Measurements from ENCODE around the gene DNAJB6. TPM values are rescaled to one million over a fixed set of nuclear protein-coding genes. Genes with fewer than 3 reads are reported as not detected.

DNAJB6 gene
- total and polyA plus RNA-seq, 7 experiments from 2014 or later = 79.8 to 219 (median 114) TPM

DNA sequence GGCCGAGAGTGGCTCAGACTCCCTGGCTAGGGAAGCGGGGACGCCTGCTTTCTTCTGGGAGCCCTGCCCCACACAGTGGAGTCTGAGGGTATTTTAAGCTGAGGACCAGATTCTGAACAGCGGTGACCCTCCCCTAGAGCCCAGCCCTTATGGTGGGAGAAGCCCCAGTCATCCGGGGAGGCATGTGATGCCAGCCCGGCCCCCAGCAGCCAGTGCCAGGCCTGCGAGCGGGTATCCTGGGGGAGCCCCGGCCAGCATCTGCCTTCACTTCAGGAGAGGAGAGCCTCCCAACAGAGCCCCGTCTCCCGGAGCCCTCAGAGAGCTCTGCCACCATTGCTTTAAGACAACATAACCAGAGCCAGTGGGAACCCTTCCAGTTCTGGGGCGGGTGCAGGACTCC is 41.5 kb upstream of the DNAJB6 start:
- no peak overlapping the region for H3K4me3 Mint-ChIP-seq
- H3K36me3 Mint-ChIP-seq = no peaks in the 10 kb centered on the region
- ChIA-PET POLR2A (no interaction called here), CTCF (no interaction called here)
- no peak for ATAC-seq
- no peaks in the 10 kb centered on the region for H3K27me3 Mint-ChIP-seq
- H3K27ac Mint-ChIP-seq = no peak overlapping the region
- no peaks in the 10 kb centered on the region for H3K36me3 ChIP-seq (ENCODE audit: control insufficient read depth in 2 of 3, insufficient read depth in 3 of 3, low read length in 3 of 3)
- intact Hi-C loops (cut with micrococcal nuclease) = no loop called here
- no peak overlapping the region for H3K27ac ChIP-seq (ENCODE audit: low read depth, low read length)
- peaks cover 0 to 11% (median 10%) of the 10 kb centered on the region in 7 donors for H3K4me1 Mint-ChIP-seq
- H3K4me1 ChIP-seq (ENCODE audit: control insufficient read depth in 2 of 2, insufficient read depth in 2 of 2, low read length in 2 of 2) = no peaks in the 10 kb centered on the region
- peaks cover 0 to 2% (median 0%) of the 10 kb centered on the region in 11 donors for H3K9me3 Mint-ChIP-seq
- H3K9me3 ChIP-seq (ENCODE audit: control insufficient read depth in 2 of 3, low read length in 3 of 3) = no peaks in the 10 kb centered on the region
- no peaks in the 10 kb centered on the region for H3K27me3 ChIP-seq (ENCODE audit: control insufficient read depth in 2 of 2, insufficient read depth in 2 of 2, low read length in 2 of 2)
- no peak overlapping the region for H3K4me3 ChIP-seq (ENCODE audit: low read length)
- DNase-seq = no peak

DNA sequence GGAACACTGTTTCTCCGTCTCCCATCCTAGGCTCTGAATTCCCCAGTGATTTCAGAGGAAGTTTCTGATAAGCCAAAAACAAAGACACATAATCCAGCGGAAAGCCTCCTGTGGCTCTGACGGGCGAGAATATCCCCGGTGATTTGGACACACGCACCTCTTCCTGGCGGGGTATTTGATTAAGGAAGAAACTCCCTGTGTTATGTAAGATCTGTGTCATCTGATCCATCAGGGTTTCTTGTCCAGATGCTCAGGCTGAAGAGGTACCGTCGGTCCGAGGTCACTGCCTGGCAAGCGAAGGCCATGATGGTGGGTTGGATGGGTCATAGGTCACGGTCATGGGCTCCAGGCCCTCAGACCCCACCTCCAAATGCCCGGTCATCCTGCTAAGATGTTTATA is 39.6 kb upstream of the DNAJB6 start:
- Histone ChIP-seq H3K27me3 (ENCODE audit: control insufficient read depth in 2 of 2, insufficient read depth in 2 of 2, low read length in 2 of 2) (no peaks in the 10 kb centered on the region), H3K4me3 (ENCODE audit: low read length) (no peak overlapping the region), H3K9me3 (ENCODE audit: control insufficient read depth in 2 of 3, low read length in 3 of 3) (no peaks in the 10 kb centered on the region), H3K27ac (ENCODE audit: low read depth, low read length) (no peak overlapping the region), H3K36me3 (ENCODE audit: control insufficient read depth in 2 of 3, insufficient read depth in 3 of 3, low read length in 3 of 3) (no peaks in the 10 kb centered on the region), H3K4me1 (ENCODE audit: control insufficient read depth in 2 of 2, insufficient read depth in 2 of 2, low read length in 2 of 2) (peaks cover 10 to 17% of the 10 kb centered on the region in 2 donors)
- POLR2A ChIA-PET = no interaction called here
- H3K4me1 Mint-ChIP-seq = peaks cover 9 to 22% (median 20%) of the 10 kb centered on the region in 7 donors
- intact Hi-C loops (cut with micrococcal nuclease) = no loop called here
- CTCF ChIA-PET = no interaction called here
- DNase-seq (no peak), ATAC-seq (no peak)
- no peak overlapping the region for H3K4me3 Mint-ChIP-seq
- H3K27me3 Mint-ChIP-seq = no peaks in the 10 kb centered on the region
- H3K27ac Mint-ChIP-seq = peak overlapping the region in 1 of 9 donors; percentile 39
- peaks cover 0 to 2% (median 0%) of the 10 kb centered on the region in 11 donors for H3K9me3 Mint-ChIP-seq
- H3K36me3 Mint-ChIP-seq = no peaks in the 10 kb centered on the region

DNA sequence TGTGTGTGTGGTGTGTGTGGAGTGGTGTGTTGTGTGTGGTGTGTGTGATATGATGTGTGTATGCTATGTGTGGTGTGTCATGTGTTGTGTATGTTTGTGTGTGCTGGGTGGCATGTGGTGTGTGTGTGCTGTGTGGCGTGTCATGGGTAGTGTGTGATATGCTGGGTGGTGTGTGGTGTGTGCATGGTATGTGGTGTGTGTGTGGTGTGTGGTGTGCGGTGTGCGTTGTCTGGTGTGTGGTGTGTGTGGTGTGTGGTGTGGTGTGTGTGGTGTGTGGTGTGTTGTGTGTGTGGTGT is 37.5 kb upstream of the DNAJB6 start:
- peak overlapping the region in 3 of 10 donors; percentile 7 to 31 (median 16) for H3K4me3 Mint-ChIP-seq
- Histone ChIP-seq H3K36me3 (ENCODE audit: control insufficient read depth in 2 of 3, insufficient read depth in 3 of 3, low read length in 3 of 3) (no peaks in the 10 kb centered on the region), H3K4me1 (ENCODE audit: control insufficient read depth in 2 of 2, insufficient read depth in 2 of 2, low read length in 2 of 2) (peaks cover 10 to 23% of the 10 kb centered on the region in 2 donors), H3K4me3 (ENCODE audit: low read length) (no peak overlapping the region), H3K9me3 (ENCODE audit: control insufficient read depth in 2 of 3, low read length in 3 of 3) (no peaks in the 10 kb centered on the region), H3K27ac (ENCODE audit: low read depth, low read length) (no peak overlapping the region), H3K27me3 (ENCODE audit: control insufficient read depth in 2 of 2, insufficient read depth in 2 of 2, low read length in 2 of 2) (no peaks in the 10 kb centered on the region)
- peaks cover 19 to 36% (median 33%) of the 10 kb centered on the region in 7 donors for H3K4me1 Mint-ChIP-seq
- H3K9me3 Mint-ChIP-seq = peaks cover 0 to 2% (median 0%) of the 10 kb centered on the region in 11 donors
- POLR2A ChIA-PET = no interaction called here
- no peak for DNase-seq
- peak overlapping the region in 4 of 9 donors; percentile 19 to 71 (median 69) for H3K27ac Mint-ChIP-seq
- H3K27me3 Mint-ChIP-seq = no peaks in the 10 kb centered on the region
- CTCF ChIA-PET = no interaction called here
- intact Hi-C loops (cut with micrococcal nuclease) = no loop called here
- no peaks in the 10 kb centered on the region for H3K36me3 Mint-ChIP-seq
- no peak for ATAC-seq

DNA sequence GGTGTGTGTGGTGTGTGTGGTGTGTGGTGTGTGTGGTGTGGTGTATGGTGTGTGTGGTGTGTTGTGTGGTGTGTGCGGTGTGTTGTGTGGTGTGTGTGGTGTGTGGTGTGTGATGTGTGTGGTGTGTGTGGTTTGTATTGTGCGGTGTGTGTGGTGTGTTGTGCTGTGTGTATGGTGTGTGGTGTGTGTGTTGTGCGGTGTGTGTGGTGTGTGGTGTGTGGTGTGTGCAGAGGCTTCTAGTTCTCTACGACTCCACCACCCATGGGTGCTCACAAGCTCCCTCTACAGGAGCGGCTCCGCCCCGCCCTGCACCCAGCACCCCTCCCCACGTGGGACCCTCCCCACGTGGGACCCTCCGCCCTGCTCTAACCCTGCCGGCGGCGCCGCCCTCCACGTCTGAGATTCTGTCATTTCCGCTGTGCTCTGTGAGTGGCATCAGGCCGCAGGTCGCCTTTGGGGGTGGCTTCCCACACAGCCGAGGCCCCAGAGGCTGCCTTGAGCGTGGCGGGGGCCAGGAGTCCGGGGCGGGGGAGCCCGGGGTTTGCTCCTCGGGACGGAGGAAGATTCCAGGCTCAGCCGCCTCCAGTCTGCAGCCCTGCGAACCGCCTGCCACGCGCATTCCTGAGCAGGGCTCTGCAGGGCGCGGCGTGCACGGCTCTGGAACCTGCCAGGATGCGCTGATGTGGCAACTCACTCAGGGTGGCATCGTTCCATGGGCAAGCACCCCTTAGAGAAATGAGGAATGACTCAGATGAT is 37.0 kb upstream of the DNAJB6 start:
- peak overlapping the region in 2 of 10 donors; percentile 7 to 31 for H3K4me3 Mint-ChIP-seq
- H3K9me3 Mint-ChIP-seq = peaks cover 0 to 2% (median 0%) of the 10 kb centered on the region in 11 donors
- H3K36me3 Mint-ChIP-seq = no peaks in the 10 kb centered on the region
- H3K27me3 Mint-ChIP-seq = no peaks in the 10 kb centered on the region
- H3K36me3 ChIP-seq (ENCODE audit: control insufficient read depth in 2 of 3, insufficient read depth in 3 of 3, low read length in 3 of 3) = no peaks in the 10 kb centered on the region
- H3K4me1 ChIP-seq (ENCODE audit: control insufficient read depth in 2 of 2, insufficient read depth in 2 of 2, low read length in 2 of 2) = peaks cover 10 to 23% of the 10 kb centered on the region in 2 donors
- peak overlapping the region in 4 of 9 donors; percentile 19 to 86 (median 70) for H3K27ac Mint-ChIP-seq
- no peaks in the 10 kb centered on the region for H3K27me3 ChIP-seq (ENCODE audit: control insufficient read depth in 2 of 2, insufficient read depth in 2 of 2, low read length in 2 of 2)
- peaks cover 19 to 36% (median 33%) of the 10 kb centered on the region in 7 donors for H3K4me1 Mint-ChIP-seq
- ChIA-PET POLR2A (no interaction called here), CTCF (no interaction called here)
- intact Hi-C loops (cut with micrococcal nuclease) = no loop called here
- no peaks in the 10 kb centered on the region for H3K9me3 ChIP-seq (ENCODE audit: control insufficient read depth in 2 of 3, low read length in 3 of 3)
- no peak overlapping the region for H3K4me3 ChIP-seq (ENCODE audit: low read length)
- DNase-seq = peak in 2 of 9 donors; percentile 12 to 17
- H3K27ac ChIP-seq (ENCODE audit: low read depth, low read length) = no peak overlapping the region
- peak; percentile 36 for ATAC-seq

DNA sequence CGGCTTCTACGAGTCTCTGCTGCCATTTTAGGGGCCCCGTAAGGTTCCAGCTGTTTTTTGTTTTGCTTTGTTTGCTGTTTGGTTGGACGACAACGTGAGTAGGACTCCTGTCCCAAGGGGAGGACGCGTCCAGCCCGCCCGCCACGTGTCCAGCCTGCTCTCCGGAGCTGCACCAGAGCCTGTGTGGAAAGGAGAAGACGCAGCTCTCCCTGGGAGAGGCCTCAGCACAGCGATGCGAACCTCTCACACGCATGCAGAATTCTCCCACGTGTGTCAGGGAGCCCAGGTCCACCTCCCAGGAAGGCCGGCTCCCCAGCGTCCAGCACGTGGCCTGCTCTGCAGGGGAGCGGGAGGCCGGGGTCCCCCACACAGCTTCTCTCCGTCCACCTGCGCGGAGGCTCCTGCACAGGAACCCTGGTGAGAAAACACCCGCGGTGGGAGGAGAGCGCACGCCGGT is 36.4 kb upstream of the DNAJB6 start:
- POLR2A ChIA-PET = no interaction called here
- Histone ChIP-seq H3K4me3 (ENCODE audit: low read length) (no peak overlapping the region), H3K9me3 (ENCODE audit: control insufficient read depth in 2 of 3, low read length in 3 of 3) (no peaks in the 10 kb centered on the region), H3K27me3 (ENCODE audit: control insufficient read depth in 2 of 2, insufficient read depth in 2 of 2, low read length in 2 of 2) (no peaks in the 10 kb centered on the region), H3K36me3 (ENCODE audit: control insufficient read depth in 2 of 3, insufficient read depth in 3 of 3, low read length in 3 of 3) (no peaks in the 10 kb centered on the region), H3K27ac (ENCODE audit: low read depth, low read length) (no peak overlapping the region), H3K4me1 (ENCODE audit: control insufficient read depth in 2 of 2, insufficient read depth in 2 of 2, low read length in 2 of 2) (peaks cover 10 to 23% of the 10 kb centered on the region in 2 donors)
- Mint-ChIP-seq H3K9me3 (peaks cover 0 to 2% (median 0%) of the 10 kb centered on the region in 11 donors), H3K4me1 (peaks cover 19 to 36% (median 33%) of the 10 kb centered on the region in 7 donors), H3K4me3 (no peak overlapping the region), H3K27ac (peak overlapping the region in 1 of 9 donors; percentile 86), H3K36me3 (no peaks in the 10 kb centered on the region), H3K27me3 (no peaks in the 10 kb centered on the region)
- intact Hi-C loops (cut with micrococcal nuclease) = no loop called here
- no peak for DNase-seq
- CTCF ChIA-PET = no interaction called here
- ATAC-seq = no peak

DNA sequence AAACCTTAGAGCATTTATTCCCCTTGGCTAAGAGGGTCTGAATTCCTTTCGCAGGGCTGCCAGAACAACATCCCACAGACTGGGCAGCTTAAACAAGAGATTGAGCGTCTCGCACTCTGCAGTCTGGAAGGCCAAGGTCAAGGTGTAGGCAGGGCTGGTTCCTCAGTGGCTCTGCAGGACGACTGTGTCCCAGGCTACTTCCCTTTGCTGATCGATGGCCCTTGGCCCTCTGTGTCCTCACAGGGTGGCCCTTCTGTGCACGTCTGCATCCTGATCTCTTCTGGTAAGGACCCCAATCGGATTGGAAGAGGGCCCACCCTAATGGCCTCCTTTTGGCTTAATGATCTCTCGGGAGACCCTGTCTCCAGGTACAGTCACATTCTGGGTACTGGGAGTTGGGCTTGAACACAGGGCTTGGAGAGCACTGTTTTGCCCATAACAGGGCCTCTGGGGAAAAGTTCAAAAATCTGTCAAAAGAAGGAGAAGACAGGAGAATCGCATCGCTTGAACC is 35.1 kb upstream of the DNAJB6 start:
- CTCF ChIA-PET = interaction anchor here (0.7 to 0.9 kb wide), 2 partner anchors 28 to 158 kb away, joined by 3 read pairs; no protein-coding TSS in a partner anchor
- Histone ChIP-seq H3K9me3 (ENCODE audit: control insufficient read depth in 2 of 3, low read length in 3 of 3) (no peaks in the 10 kb centered on the region), H3K27me3 (ENCODE audit: control insufficient read depth in 2 of 2, insufficient read depth in 2 of 2, low read length in 2 of 2) (no peaks in the 10 kb centered on the region), H3K4me3 (ENCODE audit: low read length) (no peak overlapping the region), H3K36me3 (ENCODE audit: control insufficient read depth in 2 of 3, insufficient read depth in 3 of 3, low read length in 3 of 3) (no peaks in the 10 kb centered on the region), H3K27ac (ENCODE audit: low read depth, low read length) (no peak overlapping the region), H3K4me1 (ENCODE audit: control insufficient read depth in 2 of 2, insufficient read depth in 2 of 2, low read length in 2 of 2) (peaks cover 10 to 23% of the 10 kb centered on the region in 2 donors)
- H3K27ac Mint-ChIP-seq = peak overlapping the region; percentile 3 to 88 (median 80)
- no peak for DNase-seq
- H3K27me3 Mint-ChIP-seq = no peaks in the 10 kb centered on the region
- POLR2A ChIA-PET = interaction anchor here (0.5 to 0.7 kb wide), 2 partner anchors 322 to 1561 kb away, joined by 3 read pairs; no protein-coding TSS in a partner anchor
- no peak for ATAC-seq
- H3K36me3 Mint-ChIP-seq = no peaks in the 10 kb centered on the region
- H3K9me3 Mint-ChIP-seq = peaks cover 0 to 2% (median 0%) of the 10 kb centered on the region in 11 donors
- intact Hi-C loops (cut with micrococcal nuclease) = loop anchor here (1.0 to 2.0 kb wide), 4 partner anchors 29 to 163 kb away; partner anchors contain the start of gene UBE3C (in 1 of the 2)
- peaks cover 19 to 39% (median 36%) of the 10 kb centered on the region in 7 donors for H3K4me1 Mint-ChIP-seq
- H3K4me3 Mint-ChIP-seq = peak overlapping the region; percentile 66 to 84 (median 72)

Measured in naive thymus-derived CD4-positive, alpha-beta T cell (primary cell).